HG02884 (cell line): ENCODE results near the gene TRIM46.
"Not testable (repeated sequence)": the region's sequence is repeated elsewhere in the genome, so short reads cannot be mapped to it uniquely, and the experiment has no call there.

Source experiments
- ATAC-seq: cut with Tn5 transposase; IDR thresholded peaks from one replicate; pipeline ENCODE4 v1.9.1; 2021; ENCODE audit warnings: mild to moderate bottlenecking, moderate library complexity; ENCODE audit not compliant: unreplicated experiment

The TRIM46 gene

DNA sequence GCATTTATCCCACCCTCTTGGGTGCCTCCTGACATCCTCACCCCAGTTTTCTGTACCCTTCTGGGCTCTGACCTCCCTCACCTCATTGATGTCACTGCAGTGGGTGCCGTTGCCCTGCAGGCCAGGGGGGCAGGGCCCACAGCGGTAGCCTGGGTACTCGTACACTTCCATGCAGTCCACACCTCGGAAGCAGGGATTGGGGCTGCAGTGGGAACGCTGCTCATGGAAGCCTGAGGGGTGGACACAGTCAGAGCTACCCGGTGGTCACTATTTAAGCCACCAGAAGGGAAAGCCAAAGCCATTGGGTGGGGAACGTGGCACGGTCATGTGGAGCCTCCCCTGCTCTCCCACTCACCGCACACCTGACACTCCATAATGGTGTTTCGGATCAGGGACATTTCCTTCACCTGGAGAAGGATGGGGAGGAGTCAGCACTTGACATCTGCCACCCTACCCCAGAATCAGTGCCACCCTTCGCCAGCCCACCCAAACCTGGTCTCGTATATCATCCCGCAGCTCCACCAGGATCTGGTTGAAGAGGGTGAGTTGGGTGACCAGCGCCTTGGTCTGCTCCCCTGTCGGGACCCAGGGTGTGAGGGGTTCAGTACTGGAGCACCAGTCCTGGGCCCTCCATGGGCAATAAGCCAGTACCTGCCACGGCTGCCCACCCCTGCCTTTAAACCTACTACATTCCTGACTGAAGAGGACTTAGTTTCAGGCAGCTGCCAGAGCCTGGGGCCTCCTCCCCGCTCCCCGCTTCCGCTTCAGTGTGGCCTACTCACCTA lies 29.3 kb downstream of the TRIM46 start:
- no peak for ATAC-seq

DNA sequence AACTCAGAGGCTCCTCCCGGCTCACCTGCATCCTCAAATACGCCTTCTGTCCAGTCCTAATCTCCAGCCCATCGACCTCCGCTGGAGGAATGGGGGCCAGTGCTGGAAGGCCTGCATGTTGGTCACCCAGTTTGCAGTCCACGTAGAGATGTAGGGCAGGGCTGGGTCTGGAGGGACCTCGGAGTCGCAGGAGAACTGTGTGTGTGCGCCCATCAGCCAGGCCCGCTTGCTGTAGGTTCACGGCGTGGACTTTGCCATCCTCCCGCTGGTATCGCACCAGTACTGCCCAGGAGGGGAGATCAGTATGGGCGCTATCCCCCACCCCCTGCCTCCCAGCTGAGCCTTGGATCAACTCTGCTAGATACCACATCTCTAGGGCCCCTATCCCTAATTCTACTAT lies 31.4 kb downstream of the TRIM46 start:
- ATAC-seq: no peak

DNA sequence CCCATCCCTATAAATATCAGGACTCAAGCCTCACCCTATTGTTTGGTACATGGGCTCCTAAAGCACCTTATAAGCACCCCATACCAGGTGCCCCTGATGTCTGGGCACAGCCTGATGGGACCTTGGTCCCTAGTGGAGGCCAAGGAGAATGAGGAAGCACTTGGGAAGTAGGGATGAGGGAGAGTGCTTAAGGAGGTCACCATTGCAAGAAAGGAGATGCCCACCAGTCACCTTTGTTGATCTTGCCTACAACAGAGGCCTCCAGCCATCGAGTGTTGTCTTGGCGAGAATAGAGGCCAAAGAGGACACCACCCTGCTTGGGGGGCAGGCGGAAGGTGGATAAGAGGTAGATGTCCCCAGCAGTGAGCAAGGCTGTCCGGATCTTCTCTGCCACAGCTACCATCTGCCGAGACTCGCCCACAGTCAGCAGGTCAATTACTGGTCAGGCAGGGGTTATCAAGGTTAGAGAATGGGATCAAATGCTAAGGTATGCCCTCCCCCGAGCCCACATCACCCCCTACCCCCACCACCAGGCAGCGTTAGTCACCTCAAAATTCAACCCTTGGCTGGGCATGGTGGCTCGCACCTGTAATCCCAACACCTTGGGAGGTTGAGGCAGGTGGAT lies 32.4 kb downstream of the TRIM46 start:
- no peak for ATAC-seq

GRCh38 chr1:155206891-155207805 lies 33.5 kb downstream of the TRIM46 start:
- no peak for ATAC-seq

- no peak for ATAC-seq
Observed at GRCh38 chr1:155207806-155208540, 34.3 kb downstream of the TRIM46 start, which contains the start of gene THBS3. THBS3 (minus strand) TSS chr1:155207897; CDS start chr1:155207876, 21 bp downstream.

- ATAC-seq: peak; percentile 86
Observed at GRCh38 chr1:155208541-155209311, 35.1 kb downstream of the TRIM46 start, which contains the start of gene MTX1. MTX1 (plus strand) TSS chr1:155208695; CDS start chr1:155208805, 110 bp downstream.

DNA sequence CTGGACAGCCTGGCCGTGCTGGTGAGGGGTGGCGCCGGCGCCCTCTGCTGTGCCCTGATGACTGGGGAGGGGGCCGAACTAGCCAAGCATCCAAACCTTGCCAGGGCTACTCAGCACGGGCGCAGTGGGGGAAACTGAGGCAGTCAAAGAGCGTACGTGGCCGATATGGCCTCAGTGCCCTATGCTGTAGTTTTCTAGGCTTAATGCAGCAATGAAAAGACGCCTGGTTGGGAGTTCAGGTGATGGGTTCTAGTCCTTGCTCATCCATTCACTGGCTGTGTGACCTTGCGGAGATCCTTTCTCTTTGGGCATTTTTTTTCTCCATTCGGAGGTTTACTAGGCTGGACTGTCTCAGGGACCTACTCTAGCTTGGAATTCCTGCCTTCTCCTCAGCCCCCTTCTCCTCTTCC lies 35.7 kb downstream of the TRIM46 start:
- no peak for ATAC-seq

DNA sequence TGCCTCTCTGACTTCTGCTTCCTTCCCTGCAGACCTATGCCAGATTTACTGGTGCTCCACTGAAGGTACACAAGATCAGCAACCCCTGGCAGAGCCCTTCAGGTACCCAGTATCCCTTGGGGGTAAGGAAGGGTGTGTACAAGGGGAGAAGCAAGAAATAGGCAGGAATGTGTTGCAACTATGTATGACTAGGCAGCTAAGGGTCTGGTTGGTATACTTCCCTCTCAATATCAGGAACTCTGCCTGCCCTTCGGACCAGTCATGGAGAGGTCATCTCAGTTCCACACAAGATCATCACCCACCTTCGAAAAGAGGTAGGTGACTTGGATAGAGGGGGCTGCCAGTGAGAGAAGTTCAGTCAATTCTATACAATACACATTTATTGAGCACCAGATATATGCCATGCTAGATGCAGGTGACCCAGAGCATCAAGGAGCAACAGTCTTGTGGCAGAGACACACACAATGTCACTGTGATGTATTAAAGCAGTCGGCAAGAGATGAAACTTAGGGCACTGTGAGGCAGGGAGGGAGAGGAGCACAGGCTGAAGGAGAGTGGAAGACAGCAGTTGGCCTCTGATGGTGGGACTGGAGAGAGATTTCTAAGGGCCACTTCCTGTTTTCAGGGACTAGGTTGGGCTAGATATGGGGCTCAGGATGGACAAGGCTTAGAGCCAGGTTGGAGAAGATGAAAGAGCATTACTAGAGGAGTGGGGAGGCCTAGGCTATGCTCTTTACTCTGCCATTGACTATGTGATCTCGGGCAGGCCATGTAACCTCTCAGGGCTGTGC lies 36.9 kb downstream of the TRIM46 start:
- ATAC-seq: no peak

DNA sequence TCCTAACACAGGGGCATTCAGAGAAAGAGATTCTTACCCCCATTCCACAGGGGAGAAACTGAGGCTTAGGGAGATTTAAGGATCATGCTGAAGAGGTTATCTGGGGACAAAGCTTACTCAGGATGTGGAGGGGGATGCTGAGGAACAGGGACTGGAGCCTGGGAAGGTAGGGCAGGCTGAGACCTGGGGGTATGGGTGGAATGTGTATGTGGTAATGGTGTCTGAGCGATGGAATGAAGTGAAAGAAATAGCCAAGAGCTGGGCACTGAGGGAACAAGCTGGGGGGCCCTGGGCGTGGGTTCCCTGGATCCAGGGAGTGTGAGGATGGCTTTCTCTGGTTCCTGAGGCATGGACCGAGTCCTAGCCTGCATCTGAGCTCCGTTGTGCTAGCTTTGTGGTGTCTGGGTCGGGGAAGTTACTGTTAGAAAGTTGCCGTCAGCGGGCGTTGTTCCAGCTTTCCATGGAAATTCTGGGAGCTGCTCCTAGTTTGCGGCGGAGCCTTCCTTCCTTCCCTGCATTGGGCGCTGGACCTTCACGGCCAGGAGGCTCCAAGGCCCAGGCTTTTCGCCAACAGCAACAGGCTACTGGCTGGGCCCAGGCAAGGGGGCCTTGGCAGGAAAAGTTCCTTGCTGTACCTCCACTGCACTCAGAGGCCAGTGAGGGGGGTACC lies 37.9 kb downstream of the TRIM46 start:
- not testable (repeated sequence) for ATAC-seq

DNA sequence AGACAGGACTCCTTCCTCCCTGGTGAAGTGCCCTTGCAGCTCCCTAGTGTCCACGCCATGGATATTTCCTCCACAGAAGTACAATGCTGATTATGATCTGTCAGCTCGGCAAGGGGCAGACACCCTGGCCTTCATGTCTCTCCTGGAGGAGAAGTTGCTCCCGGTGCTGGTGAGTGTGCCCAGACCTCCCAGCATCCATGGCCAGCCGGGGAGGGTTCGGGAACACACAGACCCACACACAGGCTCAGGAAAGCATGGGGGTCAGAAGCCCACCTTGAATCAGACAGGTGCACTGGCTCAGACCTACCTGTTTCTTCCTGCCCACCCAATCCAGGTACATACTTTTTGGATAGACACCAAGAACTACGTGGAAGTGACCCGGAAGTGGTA lies 38.4 kb downstream of the TRIM46 start:
- ATAC-seq: not testable (repeated sequence)

DNA sequence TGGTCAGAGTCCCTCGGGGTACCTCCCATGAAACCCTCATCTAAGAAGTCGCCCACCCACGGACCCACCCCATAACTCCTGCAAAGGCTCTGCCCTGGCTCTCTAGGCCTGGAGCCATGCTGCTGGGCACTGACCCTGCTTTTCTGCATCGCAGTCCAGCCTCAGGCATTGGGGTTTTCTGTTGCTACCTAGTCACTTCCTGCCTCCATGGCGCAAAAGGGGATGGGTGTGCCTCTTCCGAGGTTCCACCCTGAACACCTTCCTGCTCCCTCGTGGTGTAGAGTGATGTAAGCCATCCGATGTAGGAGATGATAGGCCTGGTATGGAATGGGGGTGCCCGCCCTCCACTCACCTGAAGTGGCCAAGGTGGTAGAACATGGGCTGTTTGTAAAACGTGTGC lies 41.1 kb downstream of the TRIM46 start:
- ATAC-seq: not testable (repeated sequence)

DNA sequence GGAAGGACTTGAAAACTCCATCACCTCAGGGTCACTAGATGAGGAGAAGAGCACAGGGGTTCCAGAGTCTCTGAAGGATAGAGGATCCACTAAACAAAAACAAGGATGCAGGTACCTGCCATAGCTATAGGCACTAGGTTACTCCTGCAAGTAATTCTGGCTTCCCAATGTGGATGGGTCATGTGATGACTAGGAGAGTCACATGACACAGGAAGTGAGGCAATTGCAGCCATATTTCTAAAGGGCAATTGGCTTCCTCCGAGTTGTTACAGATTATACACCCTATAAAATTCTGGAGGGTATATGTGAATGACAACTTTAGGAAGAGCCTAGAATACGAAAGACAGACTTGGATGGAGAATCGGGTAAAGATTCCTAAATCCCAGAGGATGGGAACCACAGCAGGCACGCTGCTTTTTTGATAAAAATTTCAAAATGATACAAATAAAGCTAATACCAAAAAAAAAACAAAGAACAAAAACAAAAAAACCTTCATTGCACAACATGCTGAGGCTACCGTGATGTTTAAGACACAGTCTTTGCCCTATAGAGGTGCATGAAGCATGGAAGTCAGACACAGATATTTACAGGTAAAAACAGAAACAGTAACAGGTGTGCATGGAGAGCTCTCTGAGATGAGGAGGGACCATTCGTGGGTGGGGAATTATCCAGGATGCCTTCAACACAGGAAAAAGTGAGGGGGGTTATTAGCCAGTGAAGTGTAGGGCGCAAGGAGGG lies 45.4 kb downstream of the TRIM46 start:
- no peak for ATAC-seq

DNA sequence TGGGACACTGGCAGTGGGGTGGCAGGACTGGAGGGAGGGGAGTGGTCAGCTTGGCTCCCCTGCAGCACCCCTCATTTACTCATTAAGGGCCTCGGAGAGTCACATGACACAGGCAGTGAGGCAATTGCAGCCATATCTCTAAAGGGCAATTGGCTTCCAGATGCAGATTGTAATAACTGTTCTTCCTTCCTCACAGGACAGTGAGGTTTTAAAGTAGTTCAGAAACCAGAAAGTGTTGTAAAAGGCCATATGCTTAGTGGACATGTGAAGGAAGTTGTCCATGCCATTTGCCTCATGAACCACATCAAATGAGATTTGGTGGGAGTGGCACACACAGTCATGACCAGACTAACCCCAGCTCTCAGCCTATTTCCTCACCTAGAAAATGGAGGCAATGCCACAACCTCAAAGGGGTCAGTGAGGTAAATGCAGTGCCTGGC lies 46.0 kb downstream of the TRIM46 start:
- ATAC-seq: no peak

DNA sequence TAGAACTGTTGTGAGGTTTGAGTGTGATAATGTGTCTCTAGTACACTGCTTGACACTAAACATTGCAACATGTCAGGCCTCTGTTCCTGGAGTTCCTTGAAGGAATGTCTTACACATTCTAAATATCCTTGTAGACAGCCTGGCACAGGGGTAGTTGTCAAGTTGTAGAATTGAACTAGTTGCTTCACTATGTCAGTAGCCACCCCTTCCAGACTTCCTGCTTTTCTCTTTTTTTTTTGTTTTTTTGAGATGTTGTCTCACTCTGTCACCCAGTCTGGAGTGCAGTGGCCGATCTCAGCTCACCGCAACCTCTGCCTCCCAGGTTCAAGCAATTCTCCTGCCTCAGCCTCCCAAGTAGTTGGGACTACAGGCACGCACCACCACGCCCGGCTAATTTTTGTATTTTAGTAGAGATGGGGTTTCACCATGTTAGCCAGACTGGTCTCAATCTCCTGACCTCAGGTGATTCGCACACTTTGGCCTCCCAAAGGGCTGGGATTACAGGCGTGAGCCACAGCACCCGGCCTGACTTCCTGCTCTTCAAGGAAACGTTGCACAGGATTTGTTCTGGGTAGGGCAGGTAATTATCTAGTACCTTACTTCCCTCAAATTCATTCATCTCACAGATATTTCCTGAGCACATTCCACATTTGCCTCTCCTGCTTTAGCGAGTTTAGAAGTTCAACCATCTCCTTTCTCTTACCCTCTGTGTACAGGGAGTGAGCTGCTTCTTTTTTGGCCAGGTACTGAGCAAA lies 46.7 kb downstream of the TRIM46 start:
- ATAC-seq: not testable (repeated sequence)

- no peak for ATAC-seq
Observed at GRCh38 chr1:155223047-155223446, 49.4 kb downstream of the TRIM46 start.

DNA sequence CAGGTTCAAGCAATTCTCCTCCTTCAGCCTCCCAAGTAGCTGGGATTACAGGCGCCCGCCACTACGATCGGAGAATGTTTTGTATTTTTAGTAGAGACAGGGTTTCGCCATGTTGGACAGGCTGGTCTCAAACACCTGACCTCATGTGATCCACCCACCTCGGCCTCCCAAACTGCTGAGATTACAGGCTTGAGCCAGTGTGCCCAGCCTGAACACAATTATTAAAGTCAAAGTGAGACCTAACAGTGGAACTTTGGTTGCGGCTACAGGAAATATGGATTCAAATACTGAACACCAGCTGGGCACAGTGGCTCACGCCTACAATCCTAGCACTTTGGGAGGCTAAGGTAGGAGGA lies 51.7 kb downstream of the TRIM46 start:
- ATAC-seq: not testable (repeated sequence)
